ENCODE measurements around the gene UNC5B.
A peak's percentile ranks its signal among the peaks of the same experiment; 100 is the strongest.

UNC5B gene

GRCh38 chr10:71314694-71315225 is 102.4 kb downstream of the UNC5B start:
- no peak overlapping the region for H3K27ac ChIP-seq
- H3K9ac ChIP-seq (ENCODE audit: insufficient read length): no peak overlapping the region
- no peaks in the 10 kb centered on the region for H3K9me3 ChIP-seq (ENCODE audit: low read depth, low read length)
- no peaks in the 10 kb centered on the region for H3K36me3 ChIP-seq (ENCODE audit: insufficient read depth, low read length)
- DNase-seq (ENCODE audit: low read depth, low spot score): no peak
- H3K4me3 ChIP-seq: peak overlapping the region; percentile 38; the same call in 1 of the 2 replicates
- TF ChIP-seq EZH2 (IDR thresholded peaks at IDR 0.05) (no peak), FOXP2 (optimal IDR thresholded peaks at IDR 0.05; ENCODE audit: control extremely low read depth, extremely low read length, insufficient read depth) (no peak), POLR2AphosphoS5 (IDR thresholded peaks at IDR 0.05; ENCODE audit: borderline replicate concordance, low read depth, low read length) (no peak)

DNA sequence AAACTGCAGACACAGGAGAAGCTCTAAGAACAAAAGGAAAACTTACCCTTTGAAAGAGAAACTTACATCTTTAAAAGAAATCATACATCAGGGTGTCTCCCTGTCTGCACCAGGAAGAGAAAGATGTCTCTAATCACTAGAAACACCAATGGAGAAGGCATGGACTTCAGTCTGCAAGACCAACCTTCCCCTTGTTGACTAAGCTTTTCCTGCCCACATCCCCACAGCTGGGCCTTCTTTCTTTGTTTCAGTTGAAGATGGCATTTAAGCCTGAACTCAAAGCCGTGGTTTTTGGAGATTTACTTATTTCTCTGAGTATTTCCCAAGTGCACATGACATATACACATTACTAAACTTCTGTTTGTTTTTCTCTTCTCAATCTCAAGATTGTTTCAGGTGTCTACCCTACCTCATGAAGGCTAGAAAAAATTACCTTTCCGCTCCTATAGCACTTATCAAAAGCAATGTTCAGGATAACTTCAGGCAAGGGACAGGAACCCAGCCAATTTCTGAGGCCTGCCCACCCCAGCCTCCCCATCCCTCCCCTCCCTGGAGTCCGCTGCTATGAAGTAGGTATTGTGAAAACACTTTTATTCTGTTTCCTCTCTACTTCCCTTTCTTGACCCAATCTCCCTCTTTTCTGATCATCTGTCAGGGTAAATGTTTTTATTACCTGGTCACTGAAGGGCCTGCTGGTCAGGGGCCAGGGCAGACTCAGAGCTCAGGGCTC is 103.9 kb downstream of the UNC5B start:
- DNase-seq (ENCODE audit: low read depth, low spot score): no peak
- no peak overlapping the region for H3K9ac ChIP-seq (ENCODE audit: insufficient read length)
- no peaks in the 10 kb centered on the region for H3K36me3 ChIP-seq (ENCODE audit: insufficient read depth, low read length)
- no peak for TF ChIP-seq POLR2AphosphoS5 (IDR thresholded peaks at IDR 0.05; ENCODE audit: borderline replicate concordance, low read depth, low read length)
- TF ChIP-seq EZH2 (IDR thresholded peaks at IDR 0.05): no peak
- TF ChIP-seq FOXP2 (optimal IDR thresholded peaks at IDR 0.05; ENCODE audit: control extremely low read depth, extremely low read length, insufficient read depth): no peak
- no peaks in the 10 kb centered on the region for H3K9me3 ChIP-seq (ENCODE audit: low read depth, low read length)
- no peak overlapping the region for H3K4me3 ChIP-seq
- H3K27ac ChIP-seq: no peak overlapping the region

DNA sequence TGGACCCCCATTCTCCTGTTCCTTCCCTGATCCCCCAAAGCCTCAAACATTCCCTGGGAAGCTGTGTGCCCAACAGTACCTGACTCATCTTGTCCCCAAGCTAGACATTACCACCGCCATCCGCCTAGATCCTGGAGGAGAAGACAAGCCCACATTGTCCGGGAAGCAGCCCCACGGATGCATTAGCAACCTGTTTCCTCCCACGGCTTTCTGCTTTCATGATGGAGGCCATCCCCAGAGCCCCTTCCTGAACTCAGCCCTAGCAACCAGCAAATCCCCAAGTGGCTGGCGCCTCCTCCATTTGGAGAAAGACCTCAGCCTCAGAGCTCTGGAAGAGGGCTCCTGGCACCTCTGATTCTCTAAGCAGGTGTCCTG is 104.4 kb downstream of the UNC5B start:
- Histone ChIP-seq H3K27ac (no peak overlapping the region), H3K36me3 (ENCODE audit: insufficient read depth, low read length) (no peaks in the 10 kb centered on the region), H3K9ac (ENCODE audit: insufficient read length) (no peak overlapping the region), H3K9me3 (ENCODE audit: low read depth, low read length) (no peaks in the 10 kb centered on the region), H3K4me3 (no peak overlapping the region)
- no peak for DNase-seq (ENCODE audit: low read depth, low spot score)
- no peak for TF ChIP-seq POLR2AphosphoS5 (IDR thresholded peaks at IDR 0.05; ENCODE audit: borderline replicate concordance, low read depth, low read length)
- TF ChIP-seq FOXP2 (optimal IDR thresholded peaks at IDR 0.05; ENCODE audit: control extremely low read depth, extremely low read length, insufficient read depth): no peak
- TF ChIP-seq EZH2 (IDR thresholded peaks at IDR 0.05): no peak

DNA sequence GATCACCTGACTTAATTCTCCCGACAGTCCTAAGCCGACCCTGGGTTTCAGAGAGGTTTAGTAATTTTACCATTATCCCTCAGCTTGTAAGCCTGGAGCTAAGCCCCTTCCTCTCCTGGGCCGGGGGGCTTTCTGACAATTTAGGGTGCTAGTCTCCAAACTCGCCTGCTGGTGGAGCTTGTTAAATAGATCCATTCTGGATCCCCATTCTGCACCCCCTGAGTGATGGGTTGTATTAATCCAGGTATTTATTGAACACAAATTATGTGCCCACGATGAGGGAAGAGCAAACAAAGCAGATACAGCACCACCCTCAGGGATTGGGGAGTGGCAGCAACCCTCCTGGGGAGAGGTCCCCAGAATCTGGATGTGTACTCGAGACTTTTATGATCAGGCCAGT is 105.4 kb downstream of the UNC5B start:
- no peak for TF ChIP-seq FOXP2 (optimal IDR thresholded peaks at IDR 0.05; ENCODE audit: control extremely low read depth, extremely low read length, insufficient read depth)
- no peak for TF ChIP-seq EZH2 (IDR thresholded peaks at IDR 0.05)
- TF ChIP-seq POLR2AphosphoS5 (IDR thresholded peaks at IDR 0.05; ENCODE audit: borderline replicate concordance, low read depth, low read length): no peak
- no peaks in the 10 kb centered on the region for H3K9me3 ChIP-seq (ENCODE audit: low read depth, low read length)
- no peak overlapping the region for H3K9ac ChIP-seq (ENCODE audit: insufficient read length)
- H3K4me3 ChIP-seq: no peak overlapping the region
- no peaks in the 10 kb centered on the region for H3K36me3 ChIP-seq (ENCODE audit: insufficient read depth, low read length)
- no peak overlapping the region for H3K27ac ChIP-seq
- DNase-seq (ENCODE audit: low read depth, low spot score): no peak

GRCh38 chr10:71319042-71319799 is 106.9 kb downstream of the UNC5B start, which contains the start of gene SLC29A3:
Gene SLC29A3, plus strand, starts transcription at chr10:71319259. Its CDS starts 51 bp downstream, at chr10:71319310.
- TF ChIP-seq POLR2AphosphoS5 (IDR thresholded peaks at IDR 0.05; ENCODE audit: borderline replicate concordance, low read depth, low read length) (no peak), FOXP2 (optimal IDR thresholded peaks at IDR 0.05; ENCODE audit: control extremely low read depth, extremely low read length, insufficient read depth) (peak; percentile 60), EZH2 (IDR thresholded peaks at IDR 0.05) (no peak)
- Histone ChIP-seq H3K4me3 (peak within 1 kb of the TSS; percentile 81), H3K9me3 (ENCODE audit: low read depth, low read length) (no peaks in the 10 kb centered on the region), H3K9ac (ENCODE audit: insufficient read length) (no peak within 1 kb of the TSS), H3K27ac (no peak within 1 kb of the TSS), H3K36me3 (ENCODE audit: insufficient read depth, low read length) (no peaks in the 10 kb centered on the region)
- no peak for DNase-seq (ENCODE audit: low read depth, low spot score)

GRCh38 chr10:71319800-71320392 is 107.5 kb downstream of the UNC5B start:
- DNase-seq (ENCODE audit: low read depth, low spot score): no peak
- Histone ChIP-seq H3K4me3 (peak overlapping the region; percentile 81), H3K9ac (ENCODE audit: insufficient read length) (no peak overlapping the region), H3K36me3 (ENCODE audit: insufficient read depth, low read length) (no peaks in the 10 kb centered on the region), H3K9me3 (ENCODE audit: low read depth, low read length) (no peaks in the 10 kb centered on the region), H3K27ac (no peak overlapping the region)
- TF ChIP-seq FOXP2 (optimal IDR thresholded peaks at IDR 0.05; ENCODE audit: control extremely low read depth, extremely low read length, insufficient read depth) (no peak), POLR2AphosphoS5 (IDR thresholded peaks at IDR 0.05; ENCODE audit: borderline replicate concordance, low read depth, low read length) (no peak), EZH2 (IDR thresholded peaks at IDR 0.05) (no peak)

GRCh38 chr10:71320592-71320991 is 108.2 kb downstream of the UNC5B start:
- no peak overlapping the region for H3K4me3 ChIP-seq
- H3K9ac ChIP-seq (ENCODE audit: insufficient read length): no peak overlapping the region
- H3K27ac ChIP-seq: no peak overlapping the region

GRCh38 chr10:71321386-71321785 is 109.0 kb downstream of the UNC5B start:
- DNase-seq (ENCODE audit: low read depth, low spot score): no peak

More at GRCh38 chr10:71320592-71320991, 108.2 kb downstream of the UNC5B start:
- H3K9me3 ChIP-seq (ENCODE audit: low read depth, low read length): no peaks in the 10 kb centered on the region
- no peaks in the 10 kb centered on the region for H3K36me3 ChIP-seq (ENCODE audit: insufficient read depth, low read length)
- no peak for DNase-seq (ENCODE audit: low read depth, low spot score)
- TF ChIP-seq FOXP2 (optimal IDR thresholded peaks at IDR 0.05; ENCODE audit: control extremely low read depth, extremely low read length, insufficient read depth): no peak
- TF ChIP-seq EZH2 (IDR thresholded peaks at IDR 0.05): no peak
- TF ChIP-seq POLR2AphosphoS5 (IDR thresholded peaks at IDR 0.05; ENCODE audit: borderline replicate concordance, low read depth, low read length): no peak

More at GRCh38 chr10:71321386-71321785, 109.0 kb downstream of the UNC5B start:
- no peak overlapping the region for H3K4me3 ChIP-seq
- H3K27ac ChIP-seq: no peak overlapping the region
- H3K9ac ChIP-seq (ENCODE audit: insufficient read length): no peak overlapping the region
- H3K9me3 ChIP-seq (ENCODE audit: low read depth, low read length): no peaks in the 10 kb centered on the region
- TF ChIP-seq POLR2AphosphoS5 (IDR thresholded peaks at IDR 0.05; ENCODE audit: borderline replicate concordance, low read depth, low read length): no peak
- TF ChIP-seq FOXP2 (optimal IDR thresholded peaks at IDR 0.05; ENCODE audit: control extremely low read depth, extremely low read length, insufficient read depth): no peak
- TF ChIP-seq EZH2 (IDR thresholded peaks at IDR 0.05): no peak
- no peaks in the 10 kb centered on the region for H3K36me3 ChIP-seq (ENCODE audit: insufficient read depth, low read length)
